AG04450 (cell line): ENCODE data around the gene PRKCZ. TPM values are rescaled to one million over a fixed set of nuclear protein-coding genes. Genes with fewer than 3 reads are reported as not detected.

ENCODE experiments used
- CTCF ChIA-PET: fragments of 300-600, 350-600 bp; formaldehyde crosslinking; extraction: SDS; loops from one replicate; lab custom pipeline; 2022; ENCODE audit warnings: antibody characterized with exemption, inconsistent platforms; lab: Charles Lee
- POLR2A ChIA-PET: fragments of 350-600 bp; formaldehyde crosslinking; extraction: SDS; loops from one replicate; lab custom pipeline; 2021; ENCODE audit warnings: antibody characterized with exemption, inconsistent platforms; lab: Yijun Ruan, JAX
- DNase-seq: peaks from one replicate; pipeline ENCODE4 v3.0.0-alpha.2; 2011; ENCODE audit warnings: low read depth, low spot score
- H3K27ac ChIP-seq: one replicate; pipeline ENCODE4 v1.5.1; 2012; ENCODE audit warnings: low read depth, low read length, control low read depth
- H3K27me3 ChIP-seq: one replicate; pipeline ENCODE4 v1.6.0; 2012; ENCODE audit warnings: low read length; ENCODE audit not compliant: control insufficient read depth, insufficient read depth
- H3K4me3 ChIP-seq: 2 replicates; pipeline ENCODE4 v1.5.1; 2011; ENCODE audit warnings: mild to moderate bottlenecking, low read depth, low read length, control low read depth
- H3K9me3 ChIP-seq: 2 replicates; pipeline ENCODE4 v1.5.1; 2012; ENCODE audit warnings: low read length; ENCODE audit not compliant: control insufficient read depth, insufficient read depth
- polyA plus RNA-seq: library from polyadenylated mRNA; depleted of rRNA; stranded (reverse); fragments of >200 nt; gene quantifications from 2 replicates; pipeline ENCODE4 v1.2.3, GENCODE V29; 2011
- TF ChIP-seq, protein P1 (sequence below): IDR thresholded peaks from 2 replicates; pipeline ENCODE4 v1.5.1; 2011; ENCODE audit warnings: low read depth, low read length, control low read depth, inconsistent platforms

PRKCZ gene
- polyA plus RNA-seq, 1 experiment = 3.0 TPM

GRCh38 chr1:2095981-2096736, 45.9 kb downstream of the PRKCZ start:
- no peak for DNase-seq
- H3K27ac ChIP-seq = no peak overlapping the region
- peaks cover 29% of the 10 kb centered on the region for H3K9me3 ChIP-seq
- TF ChIP-seq, protein P1, sequence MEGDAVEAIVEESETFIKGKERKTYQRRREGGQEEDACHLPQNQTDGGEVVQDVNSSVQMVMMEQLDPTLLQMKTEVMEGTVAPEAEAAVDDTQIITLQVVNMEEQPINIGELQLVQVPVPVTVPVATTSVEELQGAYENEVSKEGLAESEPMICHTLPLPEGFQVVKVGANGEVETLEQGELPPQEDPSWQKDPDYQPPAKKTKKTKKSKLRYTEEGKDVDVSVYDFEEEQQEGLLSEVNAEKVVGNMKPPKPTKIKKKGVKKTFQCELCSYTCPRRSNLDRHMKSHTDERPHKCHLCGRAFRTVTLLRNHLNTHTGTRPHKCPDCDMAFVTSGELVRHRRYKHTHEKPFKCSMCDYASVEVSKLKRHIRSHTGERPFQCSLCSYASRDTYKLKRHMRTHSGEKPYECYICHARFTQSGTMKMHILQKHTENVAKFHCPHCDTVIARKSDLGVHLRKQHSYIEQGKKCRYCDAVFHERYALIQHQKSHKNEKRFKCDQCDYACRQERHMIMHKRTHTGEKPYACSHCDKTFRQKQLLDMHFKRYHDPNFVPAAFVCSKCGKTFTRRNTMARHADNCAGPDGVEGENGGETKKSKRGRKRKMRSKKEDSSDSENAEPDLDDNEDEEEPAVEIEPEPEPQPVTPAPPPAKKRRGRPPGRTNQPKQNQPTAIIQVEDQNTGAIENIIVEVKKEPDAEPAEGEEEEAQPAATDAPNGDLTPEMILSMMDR = no peak
- peaks cover 9% of the 10 kb centered on the region for H3K27me3 ChIP-seq
- POLR2A ChIA-PET = no interaction called here
- CTCF ChIA-PET = no interaction called here
- H3K4me3 ChIP-seq = no peak overlapping the region

DNA sequence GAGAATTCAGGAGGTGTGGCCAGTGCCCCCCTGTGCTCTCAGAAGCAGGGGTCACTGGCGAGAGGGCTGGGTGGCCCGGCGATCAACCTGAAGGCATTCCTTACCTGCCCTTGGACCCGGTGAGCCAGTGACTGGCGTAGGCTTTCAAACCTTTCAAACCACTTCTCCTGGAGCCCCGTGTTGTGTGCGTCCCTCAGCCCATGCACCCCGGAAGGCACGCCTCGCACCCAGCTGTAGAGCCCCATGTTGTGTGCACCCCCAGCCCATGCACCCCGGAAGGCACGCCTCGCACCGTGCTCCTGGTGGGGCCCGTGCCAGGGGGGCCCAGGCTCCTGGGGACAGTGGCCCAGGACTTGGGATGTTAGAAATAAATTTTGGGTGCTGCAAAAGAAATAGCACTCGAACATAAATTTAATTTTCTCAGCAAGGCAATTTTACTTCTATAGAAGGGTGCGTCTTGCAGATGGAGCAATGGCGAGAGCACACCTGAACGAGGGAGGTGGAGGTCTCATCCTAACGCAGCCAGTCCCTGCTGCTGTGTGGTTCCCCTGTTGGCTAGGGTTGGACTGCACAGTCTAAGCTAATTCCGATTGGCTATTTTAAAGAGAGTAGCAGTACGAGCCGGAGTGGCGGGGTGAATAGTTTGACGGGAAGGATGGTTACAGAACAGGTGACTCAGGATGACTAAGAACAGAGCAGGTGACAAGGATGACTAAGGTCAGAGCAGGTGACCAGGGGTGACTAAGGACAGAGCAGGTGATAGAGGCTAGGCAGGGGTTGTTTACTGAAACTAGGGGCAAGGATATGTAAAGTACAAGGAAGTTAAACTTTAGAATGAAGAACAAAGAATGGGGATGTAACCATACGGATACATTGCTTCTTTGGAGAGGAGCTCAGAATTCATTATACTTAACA, 47.4 kb downstream of the PRKCZ start:
- Histone ChIP-seq H3K9me3 (peaks cover 29% of the 10 kb centered on the region), H3K4me3 (no peak overlapping the region), H3K27ac (no peak overlapping the region), H3K27me3 (peaks cover 11% of the 10 kb centered on the region)
- ChIA-PET CTCF (no interaction called here), POLR2A (no interaction called here)
- DNase-seq = no peak
- TF ChIP-seq, protein P1 = no peak

DNA sequence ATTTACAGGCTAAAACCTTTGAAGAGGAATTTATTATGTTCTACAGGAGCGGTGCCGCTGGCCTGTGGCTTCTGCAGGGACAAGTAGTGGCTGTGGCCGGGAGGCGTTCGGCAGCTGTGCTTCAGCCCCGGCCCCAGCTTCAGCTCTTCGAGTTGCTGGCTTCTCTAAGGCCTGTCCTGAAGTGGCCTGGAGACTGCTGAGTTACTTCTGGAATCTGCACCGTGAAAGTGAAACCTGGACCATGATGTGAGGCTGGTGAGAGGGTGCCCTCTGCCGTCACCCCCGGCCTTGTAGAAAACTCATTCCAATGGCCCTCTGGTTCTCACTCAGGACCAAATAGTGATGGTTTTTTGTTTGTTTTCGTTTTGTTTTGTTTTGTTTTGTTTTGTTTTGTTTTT, 48.1 kb downstream of the PRKCZ start:
- TF ChIP-seq, protein P1 = no peak
- Histone ChIP-seq H3K27me3 (peaks cover 11% of the 10 kb centered on the region), H3K27ac (no peak overlapping the region), H3K4me3 (no peak overlapping the region), H3K9me3 (peaks cover 32% of the 10 kb centered on the region)
- DNase-seq = no peak
- ChIA-PET POLR2A (no interaction called here), CTCF (no interaction called here)

DNA sequence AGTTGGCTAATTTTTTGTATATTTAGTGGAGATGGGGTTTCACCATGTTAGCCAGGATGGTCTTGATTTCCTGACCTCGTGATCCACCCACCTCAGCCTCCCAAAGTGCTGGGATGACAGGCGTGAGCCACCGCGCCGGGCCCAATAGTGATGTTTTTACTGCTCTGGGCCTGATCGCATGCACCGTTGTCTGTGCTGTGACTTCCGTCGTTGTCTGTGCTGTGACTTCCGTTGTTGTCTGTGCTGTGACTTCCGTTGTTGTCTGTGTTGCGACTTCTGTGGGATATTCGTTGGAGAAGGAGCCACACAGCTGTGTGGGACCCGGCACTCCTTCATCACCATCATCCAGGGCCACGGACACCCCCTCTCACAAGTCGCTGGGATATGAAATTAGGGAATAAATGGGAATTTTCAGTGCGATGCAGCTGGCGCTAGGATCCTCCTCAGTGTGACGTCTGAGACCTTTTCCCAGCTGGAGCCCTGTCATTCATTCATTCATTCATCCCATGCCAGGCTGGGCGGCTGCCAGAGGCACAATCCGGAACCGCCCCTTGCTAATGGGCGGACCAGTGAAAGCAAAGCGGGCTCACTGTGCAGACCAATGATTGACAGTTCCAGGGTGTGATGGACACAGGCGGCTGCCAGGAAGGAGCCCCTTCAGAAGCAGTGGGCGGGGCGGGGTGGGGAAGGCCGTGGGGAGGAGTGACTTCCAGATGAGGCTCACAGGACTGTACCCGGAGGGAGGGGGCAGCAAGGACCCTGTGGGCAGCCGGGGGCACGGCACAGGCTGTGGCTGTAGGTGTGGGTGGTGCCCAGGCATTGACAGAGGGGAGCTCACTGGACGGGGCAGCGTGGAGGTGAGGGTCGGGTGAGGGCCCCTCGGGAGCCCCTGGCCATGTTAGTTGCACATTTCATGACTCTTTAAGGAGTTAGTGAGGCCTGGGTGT, 48.9 kb downstream of the PRKCZ start:
- H3K27ac ChIP-seq = no peak overlapping the region
- H3K27me3 ChIP-seq = peaks cover 18% of the 10 kb centered on the region
- no peak overlapping the region for H3K4me3 ChIP-seq
- POLR2A ChIA-PET = no interaction called here
- peaks cover 32% of the 10 kb centered on the region for H3K9me3 ChIP-seq
- TF ChIP-seq, protein P1 = no peak
- no peak for DNase-seq
- CTCF ChIA-PET = interaction anchor here (1.0 kb wide), 2 partner anchors 10 to 139 kb away, joined by 3 read pairs; no protein-coding TSS in a partner anchor
